HepG2 (cell line): Measurements from ENCODE around the gene CRIP1.

Experiments used
- CHD2 ChIP-seq: IDR thresholded peaks from 2 replicates; pipeline ENCODE4 v1.6.1; 2011; ENCODE audit warnings: low read depth, low read length, improper control_type of control experiment
- HMGXB4 ChIP-seq, 2 experiments: sonication (generic) in 1 of 2; formaldehyde crosslinking in 1 of 2; IDR thresholded peaks; 2 replicates each; pipeline versions ENCODE4 v1.4.0 to v1.6.1; 2018 to 2020; ENCODE audit warnings: missing genetic modification reagents in 2 of 2, borderline replicate concordance in 1 of 2, low read depth in 1 of 2, mild to moderate bottlenecking in 1 of 2, missing biosample characterization in 1 of 2
- SUZ12 ChIP-seq: fragments of 150-350 bp; IDR thresholded peaks from 2 replicates; pipeline ENCODE4 v1.6.1; 2014; ENCODE audit warnings: low read depth, low read length
- ZBED4 ChIP-seq: sonication (generic); formaldehyde crosslinking; IDR thresholded peaks from 2 replicates; pipeline ENCODE4 v1.4.0; 2020; ENCODE audit warnings: missing genetic modification reagents, borderline replicate concordance
- ZHX1 ChIP-seq: sonication (generic); formaldehyde crosslinking; IDR thresholded peaks from 2 replicates; pipeline ENCODE4 v1.8.1; 2022; ENCODE audit warnings: low read depth, mild to moderate bottlenecking, missing genetic modification reagents

- no peak for TF ChIP-seq ZHX1
- no peak for TF ChIP-seq SUZ12
- TF ChIP-seq HMGXB4 (CRISPR knock-in tag; IDR thresholded peaks at IDR 0.05; ENCODE audit: borderline replicate concordance in 1 of 2, low read depth in 1 of 2), result peak in 1 of 2 experiments; percentile 40; a peak in 3 of 4 replicates
- no peak for TF ChIP-seq ZBED4 (CRISPR knock-in tag)
- TF ChIP-seq CHD2, result no peak
Observed at GRCh38 chr14:105487449-105487985, 831 bp downstream of the CRIP1 start.
